ENCODE data around the gene GPR3. TPM values are rescaled to one million over a fixed set of nuclear protein-coding genes. Genes with fewer than 3 reads are reported as not detected.

Gene GPR3
- total RNA-seq, 1 donor from 2014 or later: 0.74 TPM

GRCh38 chr1:27363766-27364695 lies 28.4 kb upstream of the GPR3 start:
- TF ChIP-seq POLR2A (IDR thresholded peaks at IDR 0.05) (no peak), POLR2AphosphoS5 (IDR thresholded peaks at IDR 0.05; ENCODE audit: insufficient read depth in 1 of 2, low read depth in 1 of 2) (no peak), CTCF (IDR thresholded peaks at IDR 0.05) (no peak)
- no peak for DNase-seq (ENCODE audit: extremely low spot score in 2 of 2)
- H3K4me3 ChIP-seq: no peak overlapping the region
- H3K36me3 ChIP-seq: peaks cover 0 to 53% of the 10 kb centered on the region in 2 donors
- no peaks in the 10 kb centered on the region for H3K27me3 ChIP-seq
- peaks cover 44% of the 10 kb centered on the region for H3K4me1 ChIP-seq
- no peaks in the 10 kb centered on the region for H3K9me3 ChIP-seq
- H3K27ac ChIP-seq: peak overlapping the region; percentile 99
- intact Hi-C loops (cut with DNase I): no loop called here

DNA sequence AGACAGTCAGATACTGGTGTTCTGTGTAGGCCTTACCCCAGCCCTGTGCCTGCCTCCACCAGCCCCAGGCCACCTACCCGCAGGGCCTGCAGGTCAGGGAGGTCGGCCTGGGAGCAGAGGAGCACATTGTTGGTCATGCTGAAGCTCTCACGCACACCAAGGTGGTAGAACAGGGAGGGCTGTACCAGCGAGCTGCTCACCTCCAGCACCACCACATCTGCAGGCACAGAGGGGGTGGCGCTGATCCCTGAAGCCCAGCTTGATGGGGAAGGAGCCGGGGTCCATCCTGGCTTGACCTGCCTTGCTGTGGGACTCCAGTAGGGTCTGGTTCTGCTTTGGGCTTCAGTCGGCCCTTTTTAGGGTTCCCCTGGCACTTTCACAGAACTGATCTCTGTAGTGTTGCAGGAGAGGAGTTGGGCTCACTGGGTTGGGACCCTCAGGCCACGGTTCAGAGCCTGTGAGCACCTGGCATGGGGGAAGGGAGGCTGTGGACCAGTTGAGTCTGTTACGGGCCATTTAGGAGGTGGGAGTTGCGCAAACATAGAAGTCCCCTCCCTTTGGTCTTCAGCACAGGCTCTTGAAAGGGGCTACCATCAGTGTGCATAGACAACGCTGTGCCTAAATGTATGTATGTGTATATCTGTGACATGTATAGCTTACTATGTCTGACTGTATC lies 27.6 kb upstream of the GPR3 start:
- intact Hi-C loops (cut with DNase I): no loop called here
- no peak for DNase-seq (ENCODE audit: extremely low spot score in 2 of 2)
- Histone ChIP-seq H3K4me3 (peak overlapping the region; percentile 75 to 97), H3K9me3 (no peaks in the 10 kb centered on the region), H3K36me3 (peaks cover 0 to 45% of the 10 kb centered on the region in 2 donors), H3K27ac (peak overlapping the region; percentile 99), H3K27me3 (no peaks in the 10 kb centered on the region), H3K4me1 (peaks cover 51% of the 10 kb centered on the region)
- TF ChIP-seq POLR2A (IDR thresholded peaks at IDR 0.05) (no peak), POLR2AphosphoS5 (IDR thresholded peaks at IDR 0.05; ENCODE audit: insufficient read depth in 1 of 2, low read depth in 1 of 2) (no peak), CTCF (IDR thresholded peaks at IDR 0.05) (no peak)

- H3K4me1 ChIP-seq: peaks cover 51% of the 10 kb centered on the region
- no peaks in the 10 kb centered on the region for H3K9me3 ChIP-seq
- intact Hi-C loops (cut with DNase I): no loop called here
- peak in 1 of 2 donors; percentile 97 for DNase-seq (ENCODE audit: extremely low spot score in 2 of 2)
- H3K27me3 ChIP-seq: no peaks in the 10 kb centered on the region
- peak overlapping the region; percentile 99 for H3K27ac ChIP-seq
- TF ChIP-seq POLR2AphosphoS5 (IDR thresholded peaks at IDR 0.05; ENCODE audit: insufficient read depth in 1 of 2, low read depth in 1 of 2) (peak; percentile 18 to 76), POLR2A (IDR thresholded peaks at IDR 0.05) (peak in 1 of 2 donors; percentile 70), CTCF (IDR thresholded peaks at IDR 0.05) (no peak)
- peaks cover 0 to 38% of the 10 kb centered on the region in 2 donors for H3K36me3 ChIP-seq
- H3K4me3 ChIP-seq: peak overlapping the region; percentile 75 to 97
These were observed 26.9 kb upstream of the GPR3 start for GRCh38 chr1:27365372-27366112.

DNA sequence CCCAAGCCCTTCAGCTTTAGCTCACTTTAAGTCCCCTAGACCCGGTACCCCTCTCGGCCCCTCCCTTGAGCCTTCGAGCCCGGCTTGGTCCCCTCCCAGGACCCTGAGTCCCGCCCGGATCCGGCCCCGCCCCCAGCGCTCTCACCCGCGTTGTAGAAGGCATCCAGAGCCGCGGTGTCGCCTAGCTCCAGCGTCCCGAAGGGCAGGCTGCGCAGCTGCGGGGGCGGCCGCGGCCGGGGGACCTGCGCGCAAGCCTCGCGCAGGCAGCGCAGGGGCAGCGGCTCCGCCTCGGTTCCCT lies 26.4 kb upstream of the GPR3 start:
- Histone ChIP-seq H3K4me1 (peaks cover 51% of the 10 kb centered on the region), H3K9me3 (no peaks in the 10 kb centered on the region), H3K36me3 (peaks cover 0 to 34% of the 10 kb centered on the region in 2 donors), H3K27ac (peak overlapping the region; percentile 99), H3K4me3 (peak overlapping the region; percentile 75 to 97), H3K27me3 (no peaks in the 10 kb centered on the region)
- DNase-seq (ENCODE audit: extremely low spot score in 2 of 2): no peak
- intact Hi-C loops (cut with DNase I): no loop called here
- no peak for TF ChIP-seq CTCF (IDR thresholded peaks at IDR 0.05)
- TF ChIP-seq POLR2A (IDR thresholded peaks at IDR 0.05): no peak
- TF ChIP-seq POLR2AphosphoS5 (IDR thresholded peaks at IDR 0.05; ENCODE audit: insufficient read depth in 1 of 2, low read depth in 1 of 2): no peak

Measured in vagina (tissue), 2 donors.